ENCODE data around the gene SMOC2. TPM values are rescaled to one million over a fixed set of nuclear protein-coding genes. Genes with fewer than 3 reads are reported as not detected.
"Not testable (repeated sequence)": the region's sequence is repeated elsewhere in the genome, so short reads cannot be mapped to it uniquely, and the experiment has no call there.

SMOC2 gene
- total RNA-seq, 2 donors from 2014 or later = 25.6 to 29.6 TPM

GRCh38 chr6:168562576-168563151, 121.7 kb downstream of the SMOC2 start:
- no peaks in the 10 kb centered on the region for H3K9me3 ChIP-seq
- DNase-seq = no peak
- H3K4me1 ChIP-seq = no peaks in the 10 kb centered on the region
- no peak overlapping the region for H3K27ac ChIP-seq
- no peaks in the 10 kb centered on the region for H3K27me3 ChIP-seq
- no peaks in the 10 kb centered on the region for H3K36me3 ChIP-seq
- no peak overlapping the region for H3K4me3 ChIP-seq
- H3K9ac ChIP-seq (ENCODE audit: low read depth in 2 of 2, low read length in 2 of 2) = no peak overlapping the region
- TF ChIP-seq CTCF (IDR thresholded peaks at IDR 0.05) = no peak
- intact Hi-C loops (cut with DNase I) = no loop called here

GRCh38 chr6:168563656-168564055, 122.7 kb downstream of the SMOC2 start:
- TF ChIP-seq CTCF (IDR thresholded peaks at IDR 0.05) = no peak
- no peak overlapping the region for H3K9ac ChIP-seq (ENCODE audit: low read depth in 2 of 2, low read length in 2 of 2)
- intact Hi-C loops (cut with DNase I) = no loop called here
- no peaks in the 10 kb centered on the region for H3K36me3 ChIP-seq
- no peaks in the 10 kb centered on the region for H3K9me3 ChIP-seq
- no peaks in the 10 kb centered on the region for H3K27me3 ChIP-seq
- H3K27ac ChIP-seq = no peak overlapping the region
- no peaks in the 10 kb centered on the region for H3K4me1 ChIP-seq
- no peak for DNase-seq
- H3K4me3 ChIP-seq = no peak overlapping the region

GRCh38 chr6:168565112-168565511, 124.1 kb downstream of the SMOC2 start:
- Histone ChIP-seq H3K27me3 (no peaks in the 10 kb centered on the region), H3K9me3 (no peaks in the 10 kb centered on the region), H3K4me1 (no peaks in the 10 kb centered on the region), H3K9ac (ENCODE audit: low read depth in 2 of 2, low read length in 2 of 2) (no peak overlapping the region), H3K27ac (no peak overlapping the region), H3K36me3 (no peaks in the 10 kb centered on the region), H3K4me3 (no peak overlapping the region)
- DNase-seq = no peak
- intact Hi-C loops (cut with DNase I) = no loop called here
- no peak for TF ChIP-seq CTCF (IDR thresholded peaks at IDR 0.05)

- Histone ChIP-seq H3K4me3 (no peak overlapping the region), H3K36me3 (no peaks in the 10 kb centered on the region), H3K4me1 (no peaks in the 10 kb centered on the region), H3K9ac (ENCODE audit: low read depth in 2 of 2, low read length in 2 of 2) (no peak overlapping the region), H3K27ac (no peak overlapping the region), H3K27me3 (no peaks in the 10 kb centered on the region), H3K9me3 (no peaks in the 10 kb centered on the region)
- intact Hi-C loops (cut with DNase I) = no loop called here
- no peak for TF ChIP-seq CTCF (IDR thresholded peaks at IDR 0.05)
- DNase-seq = no peak
Observed at GRCh38 chr6:168570211-168570610, 129.2 kb downstream of the SMOC2 start.

- H3K27ac ChIP-seq = no peak overlapping the region
- TF ChIP-seq CTCF (IDR thresholded peaks at IDR 0.05) = no peak
- H3K27me3 ChIP-seq = no peaks in the 10 kb centered on the region
- no peaks in the 10 kb centered on the region for H3K4me1 ChIP-seq
- H3K9ac ChIP-seq (ENCODE audit: low read depth in 2 of 2, low read length in 2 of 2) = no peak overlapping the region
- DNase-seq = no peak
- intact Hi-C loops (cut with DNase I) = no loop called here
- no peak overlapping the region for H3K4me3 ChIP-seq
- H3K9me3 ChIP-seq = no peaks in the 10 kb centered on the region
- H3K36me3 ChIP-seq = no peaks in the 10 kb centered on the region
Observed at GRCh38 chr6:168571268-168571667, 130.3 kb downstream of the SMOC2 start.

GRCh38 chr6:168573276-168573835, 132.4 kb downstream of the SMOC2 start:
- H3K4me3 ChIP-seq; H3K27ac ChIP-seq; H3K9ac ChIP-seq (ENCODE audit: low read depth in 2 of 2, low read length in 2 of 2); DNase-seq; H3K27me3 ChIP-seq; H3K4me1 ChIP-seq; intact Hi-C loops (cut with DNase I); H3K9me3 ChIP-seq; H3K36me3 ChIP-seq: not testable (repeated sequence)
